ENCODE measurements around the gene MED29. TPM values are rescaled to one million over a fixed set of nuclear protein-coding genes. Genes with fewer than 3 reads are reported as not detected.

Gene MED29
- total RNA-seq, 1 donor from 2014 or later, result 28.2 TPM

GRCh38 chr19:39400061-39400460, 8.9 kb downstream of the MED29 start:
- H3F3A ChIP-seq (ENCODE audit: low read depth), result peaks cover 58% of the 10 kb centered on the region
- Mint-ChIP-seq H3K36me3 (peaks cover 5% of the 10 kb centered on the region), H3K4me1 (peaks cover 31% of the 10 kb centered on the region), H3K27ac (no peak overlapping the region), H3K4me3 (no peak overlapping the region), H3K9me3 (no peaks in the 10 kb centered on the region), H3K27me3 (ENCODE audit: insufficient read depth, low read depth) (peaks cover 10% of the 10 kb centered on the region)
- TF ChIP-seq EZH2phosphoT487 (IDR thresholded peaks at IDR 0.05) (no peak), EZH2 (IDR thresholded peaks at IDR 0.05) (no peak), CTCF (IDR thresholded peaks at IDR 0.05) (no peak)
- H3K9ac ChIP-seq, result no peak overlapping the region
- peaks cover 9% of the 10 kb centered on the region for H4K20me1 ChIP-seq (ENCODE audit: low read depth)
- H3K4me2 ChIP-seq, result no peak overlapping the region
- H3K4me3 ChIP-seq, result no peak overlapping the region
- H3K79me2 ChIP-seq (ENCODE audit: low read depth), result no peaks in the 10 kb centered on the region
- no peak overlapping the region for H2AFZ ChIP-seq (replicated peaks)
- H3K27ac ChIP-seq, result no peak overlapping the region
- peaks cover 10% of the 10 kb centered on the region for H3K4me1 ChIP-seq
- no peak for DNase-seq (ENCODE audit: low spot score)
- no peaks in the 10 kb centered on the region for H3K36me3 ChIP-seq
- no peaks in the 10 kb centered on the region for H3K27me3 ChIP-seq
- H3K9me3 ChIP-seq (ENCODE audit: low read depth), result no peaks in the 10 kb centered on the region

GRCh38 chr19:39401070-39401548, 9.9 kb downstream of the MED29 start:
- Histone ChIP-seq H3K9me3 (ENCODE audit: low read depth) (no peaks in the 10 kb centered on the region), H2AFZ (replicated peaks) (no peak overlapping the region), H3K27ac (no peak overlapping the region), H3K4me2 (no peak overlapping the region), H3K27me3 (peaks cover 8% of the 10 kb centered on the region), H3K9ac (no peak overlapping the region), H3K4me1 (peaks cover 13% of the 10 kb centered on the region), H4K20me1 (ENCODE audit: low read depth) (peaks cover 9% of the 10 kb centered on the region), H3K79me2 (ENCODE audit: low read depth) (no peaks in the 10 kb centered on the region), H3F3A (ENCODE audit: low read depth) (peaks cover 68% of the 10 kb centered on the region), H3K4me3 (no peak overlapping the region), H3K36me3 (no peaks in the 10 kb centered on the region)
- no peaks in the 10 kb centered on the region for H3K9me3 Mint-ChIP-seq
- H3K4me1 Mint-ChIP-seq, result peaks cover 36% of the 10 kb centered on the region
- no peak overlapping the region for H3K27ac Mint-ChIP-seq
- peaks cover 2% of the 10 kb centered on the region for H3K36me3 Mint-ChIP-seq
- peaks cover 10% of the 10 kb centered on the region for H3K27me3 Mint-ChIP-seq (ENCODE audit: insufficient read depth, low read depth)
- TF ChIP-seq CTCF (IDR thresholded peaks at IDR 0.05), result no peak
- TF ChIP-seq EZH2 (IDR thresholded peaks at IDR 0.05), result no peak
- no peak for TF ChIP-seq EZH2phosphoT487 (IDR thresholded peaks at IDR 0.05)
- H3K4me3 Mint-ChIP-seq, result peak overlapping the region; percentile 21
- no peak for DNase-seq (ENCODE audit: low spot score)

GRCh38 chr19:39401549-39402345, 10.6 kb downstream of the MED29 start:
- H3K27me3 Mint-ChIP-seq (ENCODE audit: insufficient read depth, low read depth), result peaks cover 10% of the 10 kb centered on the region
- TF ChIP-seq CTCF (IDR thresholded peaks at IDR 0.05), result no peak
- no peak for TF ChIP-seq EZH2phosphoT487 (IDR thresholded peaks at IDR 0.05)
- TF ChIP-seq EZH2 (IDR thresholded peaks at IDR 0.05), result no peak
- H3K4me1 ChIP-seq, result peaks cover 14% of the 10 kb centered on the region
- peaks cover 2% of the 10 kb centered on the region for H3K36me3 Mint-ChIP-seq
- H3K4me3 ChIP-seq, result peak overlapping the region; percentile 49
- H3K27ac ChIP-seq, result no peak overlapping the region
- peaks cover 8% of the 10 kb centered on the region for H3K27me3 ChIP-seq
- no peak overlapping the region for H3K9ac ChIP-seq
- peaks cover 69% of the 10 kb centered on the region for H3F3A ChIP-seq (ENCODE audit: low read depth)
- H3K4me1 Mint-ChIP-seq, result peaks cover 38% of the 10 kb centered on the region
- peak overlapping the region; percentile 85 for H3K4me2 ChIP-seq
- peaks cover 9% of the 10 kb centered on the region for H4K20me1 ChIP-seq (ENCODE audit: low read depth)
- H2AFZ ChIP-seq (replicated peaks), result no peak overlapping the region
- H3K27ac Mint-ChIP-seq, result peak overlapping the region; percentile 97
- no peaks in the 10 kb centered on the region for H3K9me3 ChIP-seq (ENCODE audit: low read depth)
- DNase-seq (ENCODE audit: low spot score), result peak; percentile 13
- H3K9me3 Mint-ChIP-seq, result no peaks in the 10 kb centered on the region
- no peaks in the 10 kb centered on the region for H3K79me2 ChIP-seq (ENCODE audit: low read depth)
- H3K36me3 ChIP-seq, result no peaks in the 10 kb centered on the region
- peak overlapping the region; percentile 88 for H3K4me3 Mint-ChIP-seq
